Upper lobe of left lung (tissue), 6 donors: ENCODE data around the gene LPCAT3. TPM values are rescaled to one million over a fixed set of nuclear protein-coding genes. Genes with fewer than 3 reads are reported as not detected.

Experiments used
- ATAC-seq, 2 donors: fragments of 200-7000 bp; cut with Tn5 transposase; one replicate each; pipeline ENCODE4 v1.9.1; 2022; ENCODE audit warnings: mild to moderate bottlenecking in 2 of 2, moderate library complexity in 2 of 2; ENCODE audit not compliant: low FRiP score in 2 of 2
- DNase-seq, 2 donors: peaks; one replicate each; pipeline ENCODE4 v3.0.0-alpha.2; 2019 to 2020
- H3K27ac ChIP-seq, 4 donors: fragments of 200-600 bp; sonication (generic); one replicate each; pipeline ENCODE4 v1.5.1; 2016 to 2019
- H3K27me3 ChIP-seq, 4 donors: fragments of 200-600 bp; sonication (generic); one replicate each; pipeline ENCODE4 v1.5.1; 2017 to 2019
- H3K36me3 ChIP-seq, 4 donors: fragments of 200-600 bp; sonication (generic); one replicate each; pipeline ENCODE4 v1.5.1; 2016 to 2019
- H3K4me1 ChIP-seq, 4 donors: fragments of 200-600 bp; sonication (generic); one replicate each; pipeline ENCODE4 v1.5.1; 2018 to 2019
- H3K4me3 ChIP-seq, 4 donors: fragments of 200-600 bp; sonication (generic); one replicate each; pipeline ENCODE4 v1.5.1; 2017 to 2019; ENCODE audit warnings: mild to moderate bottlenecking in 2 of 4, moderate library complexity in 1 of 4
- H3K9me3 ChIP-seq, 4 donors: fragments of 200-600 bp; sonication (generic); one replicate each; pipeline ENCODE4 v1.5.1; 2018 to 2019
- EP300 ChIP-seq, 4 donors: sonication (generic); formaldehyde crosslinking; IDR thresholded peaks; one replicate each; pipeline ENCODE4 v1.5.1; 2017; ENCODE audit warnings: antibody characterized with exemption in 4 of 4, control low read depth in 2 of 4
- POLR2A ChIP-seq, 4 donors: fragments of 450-650 bp; IDR thresholded peaks; one replicate each; pipeline ENCODE4 v1.5.1; 2016 to 2017; ENCODE audit warnings: antibody characterized with exemption in 4 of 4, mild to moderate bottlenecking in 2 of 4
- POLR2AphosphoS5 ChIP-seq, 2 donors: sonication (generic); formaldehyde crosslinking; IDR thresholded peaks; one replicate each; pipeline ENCODE4 v1.5.1; 2017; ENCODE audit warnings: antibody characterized with exemption in 2 of 2
- WGBS, 2 donors: methylation state at CpG; one replicate each; pipeline ENCODE4 v1.1.5; 2017 to 2018; 5-methylcytosine and 5-hydroxymethylcytosine counted together
- total RNA-seq, 6 donors: library from RNA; depleted of rRNA in 4 of 6; stranded (reverse); fragments of >200 nt in 4 of 6; gene quantifications; one replicate each; pipeline versions ENCODE4 v1.1.0 to v1.2.1, GENCODE V29; 2016 to 2021
- TF ChIP-seq, protein P1 (sequence below), 6 experiments: fragments of 450-650 bp in 4 of 6; fragments of 200-600 bp in 2 of 6; sonication (generic) in 2 of 6; IDR thresholded peaks; one replicate each; pipeline ENCODE4 v1.5.1; 2016 to 2019; ENCODE audit warnings: antibody characterized with exemption in 6 of 6
- donor health status: DM: no; HTN: no; CAD: no; lungs with moderate emphysema.
- donor health status: DM: no; HTN: yes; CAD: no; lungs with severe emphysema.

Gene LPCAT3
- total RNA-seq, 6 donors from 2014 or later = 56.3 to 110 (median 84.1) TPM

DNA sequence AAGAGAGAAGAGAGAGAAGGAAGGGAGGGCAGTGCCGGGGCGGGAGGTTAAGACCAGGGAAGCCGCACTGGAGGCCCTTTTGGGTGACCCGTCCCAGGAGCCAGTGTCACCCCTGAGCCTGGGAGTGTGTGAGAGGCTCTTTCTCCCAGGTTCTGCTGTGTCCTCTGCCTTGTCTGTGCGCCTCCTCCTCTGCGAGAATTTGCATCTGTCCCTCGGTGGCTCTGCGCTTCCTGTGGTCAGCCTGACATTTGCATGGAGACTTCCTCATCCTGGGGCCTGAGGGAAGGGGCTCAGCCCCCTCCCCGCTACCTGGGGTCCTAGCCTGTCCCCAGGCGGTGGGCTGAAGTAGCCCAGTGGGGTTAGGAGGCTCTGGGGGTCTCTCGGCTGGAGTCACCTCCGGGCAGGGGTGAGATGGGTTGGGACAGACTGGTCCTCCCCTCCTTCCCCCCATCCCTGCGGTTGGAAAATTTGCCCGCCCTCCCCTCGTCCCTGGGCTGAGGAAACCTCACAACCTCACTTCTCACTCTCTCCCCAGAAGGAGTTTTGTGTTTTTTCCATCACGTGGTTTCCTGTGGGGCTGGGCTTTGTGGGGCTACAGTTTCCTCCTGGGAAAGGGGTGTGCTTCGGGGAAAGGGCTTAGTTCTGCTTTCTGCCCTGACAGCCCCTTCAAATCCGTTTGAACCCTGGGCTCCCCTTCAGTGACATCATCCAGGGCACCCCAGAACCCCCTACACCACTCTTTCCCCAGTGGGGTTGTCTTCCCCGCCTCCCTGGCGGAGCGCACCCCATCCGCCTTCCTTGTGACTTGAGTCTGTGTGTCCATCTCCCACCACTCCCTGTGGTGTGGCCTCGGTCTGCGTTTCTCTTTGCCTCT is 64.6 kb downstream of the LPCAT3 start:
- H3K27ac ChIP-seq = peak overlapping the region; percentile 81 to 97 (median 88)
- peaks cover 31 to 72% (median 57%) of the 10 kb centered on the region in 4 donors for H3K4me1 ChIP-seq
- no peaks in the 10 kb centered on the region for H3K27me3 ChIP-seq
- WGBS, 2 donors = 39 to 56% methylated on average over 22 to 24 of the region's 24 CpGs
- peaks cover 0 to 21% (median 13%) of the 10 kb centered on the region in 4 donors for H3K36me3 ChIP-seq
- peak overlapping the region in 3 of 4 donors; percentile 43 to 54 (median 51) for H3K4me3 ChIP-seq
- DNase-seq (peak in 1 of 2 donors; percentile 75), ATAC-seq (peak; percentile 54 to 77)
- no peaks in the 10 kb centered on the region for H3K9me3 ChIP-seq
- TF ChIP-seq EP300 (IDR thresholded peaks at IDR 0.05) (no peak), POLR2AphosphoS5 (IDR thresholded peaks at IDR 0.05) (peak in 1 of 2 donors; percentile 23), POLR2A (IDR thresholded peaks at IDR 0.05) (peak in 1 of 4 donors; percentile 80)

DNA sequence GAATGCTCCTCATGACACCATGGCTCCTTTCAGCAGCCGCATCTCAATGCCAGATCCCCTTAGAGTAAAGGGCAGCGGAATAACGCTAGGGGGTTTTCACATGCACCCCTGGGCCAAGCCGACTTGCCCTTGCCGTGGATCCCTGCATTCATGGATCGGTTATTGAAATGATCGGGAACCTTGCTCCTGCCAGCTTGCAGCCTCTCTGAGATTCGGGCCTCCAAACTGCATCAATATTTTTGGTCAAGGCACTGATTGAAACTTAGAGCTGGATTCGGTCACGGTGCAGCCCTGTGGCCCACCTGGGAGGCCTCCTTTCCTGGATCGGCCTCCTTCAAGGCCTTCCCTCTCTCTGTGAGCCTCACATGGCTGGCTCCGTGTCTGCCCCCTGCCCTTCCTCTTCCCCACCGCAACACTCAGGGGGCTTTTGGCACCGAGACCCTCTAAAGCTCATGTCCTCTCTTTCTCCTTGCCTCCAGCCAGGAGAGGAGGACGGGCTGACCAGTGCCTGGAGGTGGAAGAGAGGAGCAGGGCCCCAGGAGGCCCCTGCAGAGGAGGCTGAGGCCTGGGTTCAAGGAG is 65.3 kb downstream of the LPCAT3 start:
- H3K4me1 ChIP-seq = peaks cover 23 to 66% (median 51%) of the 10 kb centered on the region in 4 donors
- no peak for ATAC-seq
- no peaks in the 10 kb centered on the region for H3K9me3 ChIP-seq
- 74 to 79% methylated on average over 15 of the region's 15 CpGs for WGBS, 2 donors
- TF ChIP-seq EP300 (IDR thresholded peaks at IDR 0.05) = no peak
- TF ChIP-seq, protein P1, sequence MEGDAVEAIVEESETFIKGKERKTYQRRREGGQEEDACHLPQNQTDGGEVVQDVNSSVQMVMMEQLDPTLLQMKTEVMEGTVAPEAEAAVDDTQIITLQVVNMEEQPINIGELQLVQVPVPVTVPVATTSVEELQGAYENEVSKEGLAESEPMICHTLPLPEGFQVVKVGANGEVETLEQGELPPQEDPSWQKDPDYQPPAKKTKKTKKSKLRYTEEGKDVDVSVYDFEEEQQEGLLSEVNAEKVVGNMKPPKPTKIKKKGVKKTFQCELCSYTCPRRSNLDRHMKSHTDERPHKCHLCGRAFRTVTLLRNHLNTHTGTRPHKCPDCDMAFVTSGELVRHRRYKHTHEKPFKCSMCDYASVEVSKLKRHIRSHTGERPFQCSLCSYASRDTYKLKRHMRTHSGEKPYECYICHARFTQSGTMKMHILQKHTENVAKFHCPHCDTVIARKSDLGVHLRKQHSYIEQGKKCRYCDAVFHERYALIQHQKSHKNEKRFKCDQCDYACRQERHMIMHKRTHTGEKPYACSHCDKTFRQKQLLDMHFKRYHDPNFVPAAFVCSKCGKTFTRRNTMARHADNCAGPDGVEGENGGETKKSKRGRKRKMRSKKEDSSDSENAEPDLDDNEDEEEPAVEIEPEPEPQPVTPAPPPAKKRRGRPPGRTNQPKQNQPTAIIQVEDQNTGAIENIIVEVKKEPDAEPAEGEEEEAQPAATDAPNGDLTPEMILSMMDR (IDR thresholded peaks at IDR 0.05) = no peak
- TF ChIP-seq POLR2AphosphoS5 (IDR thresholded peaks at IDR 0.05) = no peak
- H3K27me3 ChIP-seq = no peaks in the 10 kb centered on the region
- no peak for DNase-seq
- peaks cover 0 to 21% (median 11%) of the 10 kb centered on the region in 4 donors for H3K36me3 ChIP-seq
- peak overlapping the region in 3 of 4 donors; percentile 43 to 54 (median 51) for H3K4me3 ChIP-seq
- H3K27ac ChIP-seq = peak overlapping the region; percentile 81 to 97 (median 88)

DNA sequence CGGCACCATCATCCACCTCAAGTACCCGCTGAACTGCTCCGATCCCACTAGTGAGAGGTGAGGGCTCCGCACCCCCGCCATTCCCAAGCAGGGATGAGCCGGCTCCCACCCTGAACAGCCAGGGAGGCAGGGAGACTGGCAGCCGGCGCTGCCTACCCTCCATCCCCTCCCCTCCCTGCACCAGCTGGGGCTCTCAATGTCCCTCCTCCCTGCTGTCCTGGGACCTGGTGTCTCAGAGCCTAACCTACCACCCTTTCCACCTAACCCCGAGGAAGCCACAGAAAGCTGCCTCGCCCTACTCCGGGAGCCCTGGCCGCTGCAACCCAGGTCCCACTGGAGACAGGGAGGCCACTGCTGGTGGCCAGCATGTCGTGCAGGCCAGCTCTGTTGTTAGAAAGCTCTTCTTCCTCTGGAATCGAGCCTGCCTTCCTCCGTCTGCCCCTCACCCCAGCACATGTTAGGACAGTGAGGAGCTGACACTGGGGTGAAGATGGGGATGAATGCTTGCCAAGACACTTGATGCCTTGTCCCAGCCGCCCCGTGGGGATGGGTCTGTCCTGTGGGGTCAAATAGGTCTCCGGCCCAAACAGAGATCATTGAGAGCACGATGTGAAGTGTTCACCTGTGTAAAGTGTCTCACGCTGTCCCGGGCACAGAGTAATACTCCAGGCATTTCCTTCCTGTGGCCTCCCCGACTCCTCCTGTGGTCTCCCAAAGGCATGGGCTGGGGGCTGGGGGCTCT is 66.0 kb downstream of the LPCAT3 start:
- H3K4me3 ChIP-seq = peak overlapping the region; percentile 5 to 54 (median 47)
- peaks cover 19 to 59% (median 44%) of the 10 kb centered on the region in 4 donors for H3K4me1 ChIP-seq
- H3K36me3 ChIP-seq = peaks cover 0 to 15% (median 9%) of the 10 kb centered on the region in 4 donors
- H3K9me3 ChIP-seq = no peaks in the 10 kb centered on the region
- H3K27me3 ChIP-seq = no peaks in the 10 kb centered on the region
- H3K27ac ChIP-seq = peak overlapping the region; percentile 81 to 97 (median 88)
- TF ChIP-seq, protein P1 (IDR thresholded peaks at IDR 0.05) = no peak
- TF ChIP-seq POLR2A (IDR thresholded peaks at IDR 0.05) (no peak), POLR2AphosphoS5 (IDR thresholded peaks at IDR 0.05) (no peak), EP300 (IDR thresholded peaks at IDR 0.05) (no peak)
- 64 to 75% methylated on average over 9 to 22 of the region's 22 CpGs for WGBS, 2 donors
- no peak for DNase-seq
- no peak for ATAC-seq

DNA sequence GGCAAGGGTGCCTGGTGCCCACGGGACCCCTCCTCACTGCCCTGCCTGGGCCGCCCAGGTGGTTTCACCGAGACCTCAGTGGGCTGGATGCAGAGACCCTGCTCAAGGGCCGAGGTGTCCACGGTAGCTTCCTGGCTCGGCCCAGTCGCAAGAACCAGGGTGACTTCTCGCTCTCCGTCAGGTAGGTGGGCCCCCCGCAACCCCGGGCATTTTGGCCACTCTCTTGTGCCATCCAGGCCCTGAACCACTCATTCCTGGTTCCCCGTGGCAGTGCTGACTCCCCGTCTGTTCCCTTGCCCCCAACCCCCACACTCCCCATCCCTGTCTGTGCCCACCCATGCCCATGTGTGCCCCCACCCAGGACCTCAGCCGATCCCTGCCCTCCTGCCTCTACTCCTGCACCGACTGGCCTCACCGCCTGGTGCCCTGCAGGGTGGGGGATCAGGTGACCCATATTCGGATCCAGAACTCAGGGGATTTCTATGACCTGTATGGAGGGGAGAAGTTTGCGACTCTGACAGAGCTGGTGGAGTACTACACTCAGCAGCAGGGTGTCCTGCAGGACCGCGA is 66.6 kb downstream of the LPCAT3 start:
- TF ChIP-seq EP300 (IDR thresholded peaks at IDR 0.05) = no peak
- TF ChIP-seq, protein P1 (IDR thresholded peaks at IDR 0.05) = no peak
- no peak for TF ChIP-seq POLR2AphosphoS5 (IDR thresholded peaks at IDR 0.05)
- no peak for TF ChIP-seq POLR2A (IDR thresholded peaks at IDR 0.05)
- H3K9me3 ChIP-seq = no peaks in the 10 kb centered on the region
- peaks cover 19 to 56% (median 43%) of the 10 kb centered on the region in 4 donors for H3K4me1 ChIP-seq
- no peaks in the 10 kb centered on the region for H3K27me3 ChIP-seq
- DNase-seq (no peak), ATAC-seq (no peak)
- 71 to 94% methylated on average over 11 to 20 of the region's 20 CpGs for WGBS, 2 donors
- H3K36me3 ChIP-seq = peaks cover 0 to 12% (median 11%) of the 10 kb centered on the region in 4 donors
- H3K27ac ChIP-seq = peak overlapping the region; percentile 81 to 97 (median 88)
- H3K4me3 ChIP-seq = peak overlapping the region; percentile 5 to 54 (median 47)
